ENCODE measurements around the gene GPAM.
"Not testable (repeated sequence)": the region's sequence is repeated elsewhere in the genome, so short reads cannot be mapped to it uniquely, and the experiment has no call there.

The GPAM gene

DNA sequence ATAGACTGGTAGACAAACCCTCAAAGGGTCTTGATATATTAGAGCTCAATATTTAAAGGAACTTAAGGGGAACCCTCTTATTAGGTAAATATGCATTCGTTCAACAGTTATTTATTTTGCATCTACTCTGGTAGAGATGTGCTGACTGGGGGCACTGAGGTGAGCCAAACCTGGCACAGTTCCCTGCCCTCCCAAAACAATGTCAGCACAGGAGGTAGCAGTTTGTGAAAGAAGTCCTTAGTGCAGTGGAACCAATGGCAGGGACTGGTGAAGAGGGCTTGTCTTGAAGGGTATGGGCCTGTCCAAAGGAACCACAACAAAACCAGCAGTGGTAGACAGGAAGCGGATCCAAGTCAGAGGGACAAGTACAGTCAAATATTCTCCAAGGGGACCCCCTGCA, 32.6 kb upstream of the GPAM start:
- DNase-seq, result no peak

DNA sequence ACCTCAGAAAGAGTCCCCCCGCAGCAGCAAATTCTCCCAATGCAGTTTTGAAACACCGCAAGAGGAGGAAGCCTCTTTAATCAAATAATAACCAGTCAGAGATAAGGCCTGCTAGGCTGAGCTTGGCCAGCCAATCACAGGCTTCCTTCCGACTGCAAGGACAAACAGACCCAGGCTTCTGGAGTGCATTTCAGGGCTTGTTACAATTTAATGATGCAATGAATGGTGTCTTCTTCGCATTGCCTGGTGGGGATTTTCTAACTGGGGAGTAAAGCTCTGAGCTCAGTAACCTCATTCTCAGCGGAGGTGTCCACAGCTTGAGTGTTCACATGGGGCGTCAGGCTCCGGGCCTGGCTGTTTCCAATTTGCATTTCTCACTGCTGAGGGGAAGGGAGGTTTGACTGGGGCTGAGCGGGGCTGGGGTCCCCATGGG, 31.8 kb upstream of the GPAM start:
- DNase-seq, result no peak

DNA sequence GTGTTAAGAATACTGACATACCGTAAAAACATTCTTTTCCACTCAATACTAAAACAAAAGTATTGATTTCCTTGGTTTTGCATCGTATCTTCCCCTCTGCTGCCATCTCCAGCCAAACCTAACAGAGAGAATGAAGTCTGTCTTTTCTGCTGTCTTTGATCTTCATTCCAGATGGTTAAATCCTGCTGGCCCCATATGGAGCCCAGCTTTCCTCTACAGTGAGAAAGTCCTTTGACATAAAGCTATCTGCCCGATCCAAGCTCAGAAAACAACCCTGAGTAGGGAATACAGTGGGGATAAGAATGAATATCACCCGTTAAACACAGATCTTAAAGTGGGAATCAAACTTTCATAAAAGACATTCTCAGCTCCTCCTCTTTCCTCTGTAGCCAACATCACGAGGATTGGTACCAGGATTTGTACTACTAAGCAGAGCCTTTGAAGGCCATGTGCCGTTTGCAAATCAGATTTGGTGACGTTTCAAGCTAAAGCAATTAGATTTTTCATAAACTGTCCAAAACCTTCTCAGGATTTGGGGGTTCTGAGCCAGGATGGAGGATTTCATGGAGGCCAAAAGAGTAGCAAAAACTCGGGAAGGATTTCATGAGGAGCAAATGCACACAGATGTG, 30.8 kb upstream of the GPAM start:
- DNase-seq, result no peak

DNA sequence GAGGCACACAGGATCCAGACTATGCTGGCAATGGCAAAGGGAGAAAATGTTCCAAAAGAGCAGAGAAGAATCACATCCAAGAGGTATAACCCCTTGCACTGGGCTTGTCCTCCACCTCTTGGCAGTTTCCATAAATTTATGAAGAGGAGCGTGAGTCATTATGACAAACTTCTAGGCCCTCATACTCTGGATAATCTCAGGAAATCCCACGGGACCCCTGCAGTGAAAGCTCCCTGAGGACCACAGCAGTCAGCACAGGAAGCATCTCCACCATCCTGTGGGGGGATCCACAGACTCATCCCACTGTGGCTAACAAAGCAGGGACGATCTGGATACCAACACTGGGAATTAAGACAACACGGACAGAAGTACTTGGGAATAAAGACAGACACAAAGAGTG, 30.3 kb upstream of the GPAM start:
- no peak for DNase-seq

DNA sequence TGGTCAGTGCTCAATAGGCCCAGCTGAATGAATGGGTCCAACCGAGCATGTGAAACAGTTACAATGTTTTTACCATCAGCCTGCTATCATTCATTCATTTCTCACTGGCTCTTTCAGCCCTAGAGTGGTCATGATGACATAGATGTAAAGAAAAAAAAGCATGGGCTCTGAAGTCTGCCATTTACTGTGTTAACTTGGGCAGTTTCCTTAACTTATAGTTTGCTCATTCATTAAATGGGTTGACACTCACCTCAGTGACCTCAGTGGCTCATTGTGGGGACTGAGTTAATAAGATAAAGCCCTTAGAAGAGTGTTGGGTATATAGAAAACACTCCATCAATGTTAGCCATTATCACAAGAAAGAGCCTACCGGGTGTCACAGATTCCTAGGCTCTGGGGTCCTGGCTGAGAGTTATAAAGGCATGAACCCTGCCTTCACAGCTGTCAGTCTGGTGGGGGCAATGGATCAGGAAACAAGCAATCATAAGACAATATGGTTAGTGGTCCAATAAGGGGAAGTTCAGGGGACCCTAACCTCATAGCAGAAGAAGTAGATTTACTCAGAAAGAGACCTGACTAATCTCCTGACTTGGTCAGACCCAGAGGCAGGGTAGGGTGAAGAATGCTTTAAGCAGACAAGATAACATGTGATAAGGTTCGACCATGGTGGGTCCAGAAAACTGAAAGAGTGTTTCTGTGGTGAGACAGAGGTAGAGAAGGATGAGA, 29.7 kb upstream of the GPAM start:
- no peak for DNase-seq

DNA sequence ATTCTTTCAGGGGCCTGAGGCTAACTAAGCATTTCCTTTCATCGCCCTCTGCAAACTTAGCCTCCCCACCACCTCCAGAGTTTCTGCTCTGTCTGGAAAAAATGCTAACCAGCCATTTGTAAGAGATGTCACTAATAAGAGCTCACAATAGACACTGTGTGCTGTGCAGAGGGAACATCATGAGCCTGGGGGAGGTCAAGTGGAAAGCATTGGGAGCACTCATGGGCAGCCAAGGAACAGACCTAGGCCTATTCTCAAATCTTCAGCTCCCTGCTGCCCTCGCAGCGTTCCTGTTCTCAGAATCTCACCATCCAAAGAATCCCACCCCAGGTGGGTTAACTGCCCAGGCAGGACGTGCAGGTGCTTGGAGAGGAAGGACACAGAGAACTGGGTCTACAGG, 27.1 kb upstream of the GPAM start:
- DNase-seq, result no peak

DNA sequence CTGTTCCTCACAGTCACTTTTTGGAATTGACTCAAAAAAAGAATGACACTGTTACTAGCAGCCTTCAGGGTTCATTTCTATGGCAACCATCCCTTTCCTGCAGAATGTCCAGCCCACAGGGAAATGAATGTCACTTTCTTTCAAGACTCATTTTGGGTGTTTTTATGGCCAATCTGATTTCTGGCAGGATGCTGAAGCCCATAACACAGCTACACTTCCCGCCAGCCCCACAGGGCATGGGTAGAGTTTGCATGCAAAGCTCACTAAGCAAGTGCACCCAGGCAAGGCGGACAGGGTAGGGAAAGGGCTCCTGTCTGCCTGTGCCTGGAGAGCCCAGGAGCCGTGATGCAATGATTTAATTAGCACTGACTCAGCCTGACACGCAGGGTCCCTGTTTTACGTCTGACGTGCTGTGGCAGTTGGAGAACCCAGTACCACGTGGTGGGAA, 26.1 kb upstream of the GPAM start:
- DNase-seq, result no peak

DNA sequence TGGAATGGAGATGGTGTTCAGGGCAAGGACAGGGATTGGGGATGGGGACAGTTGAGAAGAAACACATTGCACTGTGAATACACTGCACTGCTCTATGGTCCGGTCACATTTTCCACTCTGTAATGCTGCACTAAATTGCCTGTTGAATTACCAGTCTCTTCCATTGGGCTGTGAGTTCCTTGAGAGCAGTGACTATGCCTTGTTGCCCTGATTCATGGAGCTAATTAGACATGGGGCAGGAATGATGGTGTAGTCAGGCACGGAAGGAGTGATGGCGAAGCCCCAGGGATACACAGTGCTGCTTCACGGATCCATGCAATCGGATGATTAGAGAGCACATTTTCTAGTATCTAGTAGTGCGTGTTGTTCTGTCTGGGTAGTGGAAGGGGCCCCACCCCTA, 25.4 kb upstream of the GPAM start:
- no peak for DNase-seq

DNA sequence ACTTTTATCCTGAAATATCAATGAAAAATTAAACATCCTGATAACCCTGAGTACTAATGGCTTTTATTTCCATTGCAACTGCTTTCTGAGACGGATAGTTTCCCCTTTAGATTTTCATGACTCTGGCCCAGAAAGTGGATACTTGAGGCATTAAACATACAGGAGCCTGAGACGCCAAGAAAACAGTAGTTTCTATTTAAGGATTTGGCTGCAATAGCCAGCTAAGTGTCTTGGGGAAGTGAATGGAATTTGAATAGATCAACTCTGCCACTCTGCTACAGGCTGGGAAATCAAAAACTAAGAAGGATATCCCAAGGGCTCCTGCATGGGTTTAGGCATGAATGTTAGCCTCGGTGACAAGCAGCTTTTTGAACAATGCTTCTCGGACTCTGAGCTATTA, 24.7 kb upstream of the GPAM start:
- no peak for DNase-seq

DNA sequence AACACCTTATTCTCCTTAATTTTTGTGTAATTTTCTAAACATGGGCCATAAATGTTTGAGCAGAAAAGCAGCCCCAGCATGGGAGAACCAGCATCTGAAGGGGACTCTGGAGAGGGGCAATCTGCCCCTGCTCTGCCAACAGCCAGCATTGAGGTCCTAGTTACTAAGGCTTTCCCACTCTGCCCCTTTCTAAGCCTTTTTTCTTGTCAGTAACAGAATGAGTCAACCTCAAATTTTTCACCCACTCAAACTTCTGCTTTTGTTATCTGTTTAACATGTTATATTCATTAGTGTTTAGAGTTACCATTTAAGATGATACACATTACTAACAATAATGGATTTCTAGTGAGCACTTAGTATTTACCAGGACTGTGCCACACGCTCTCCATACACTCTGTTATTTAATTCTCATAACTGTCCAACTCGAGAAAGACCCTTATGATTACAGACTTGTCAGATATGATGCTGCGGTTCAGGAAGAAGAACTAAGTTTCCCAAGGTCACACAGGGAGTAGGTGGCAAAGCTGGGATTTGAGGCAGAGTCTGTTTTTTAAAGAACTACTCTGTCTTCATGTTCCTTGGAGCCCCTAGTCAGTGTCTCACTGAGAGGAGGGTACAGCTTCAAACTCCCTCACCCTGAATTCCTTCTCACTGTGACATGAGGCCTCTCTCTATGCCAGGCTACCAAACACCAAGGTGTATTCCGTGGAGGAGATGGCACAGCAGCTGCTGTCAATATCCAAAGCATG, 19.9 kb upstream of the GPAM start:
- DNase-seq, result no peak

DNA sequence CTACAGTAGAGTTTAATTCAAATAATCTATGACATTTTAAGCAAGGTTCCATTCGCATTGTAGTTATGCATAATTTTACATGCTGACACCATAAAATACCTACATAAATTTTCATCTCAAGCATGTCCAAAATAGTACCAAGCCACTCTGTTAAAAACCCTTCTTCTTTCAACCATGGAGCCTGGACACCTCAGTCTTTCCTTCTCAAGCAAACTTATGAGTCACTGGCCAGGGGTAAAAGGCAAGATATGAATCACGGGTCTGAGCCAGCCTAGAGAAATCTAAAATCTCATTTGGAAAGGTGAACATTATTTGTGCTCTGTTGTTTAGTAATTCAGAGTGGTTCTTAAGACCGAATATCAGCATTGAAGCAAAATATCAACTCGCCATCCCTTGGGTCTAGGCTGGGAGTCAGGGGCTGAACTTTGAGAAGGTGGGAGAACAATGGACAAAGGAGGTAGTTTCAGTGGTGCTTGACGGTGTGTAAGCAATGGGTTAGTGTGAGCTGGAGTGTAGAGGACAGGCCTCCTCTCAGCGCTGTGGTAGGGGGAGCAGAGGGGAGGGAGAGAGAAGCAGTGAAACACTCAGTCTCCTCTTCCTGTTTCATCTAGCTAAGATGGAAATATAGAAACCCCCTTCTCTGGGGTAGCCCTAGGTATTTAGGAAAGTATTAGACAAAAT, 19.1 kb upstream of the GPAM start:
- DNase-seq, result no peak

DNA sequence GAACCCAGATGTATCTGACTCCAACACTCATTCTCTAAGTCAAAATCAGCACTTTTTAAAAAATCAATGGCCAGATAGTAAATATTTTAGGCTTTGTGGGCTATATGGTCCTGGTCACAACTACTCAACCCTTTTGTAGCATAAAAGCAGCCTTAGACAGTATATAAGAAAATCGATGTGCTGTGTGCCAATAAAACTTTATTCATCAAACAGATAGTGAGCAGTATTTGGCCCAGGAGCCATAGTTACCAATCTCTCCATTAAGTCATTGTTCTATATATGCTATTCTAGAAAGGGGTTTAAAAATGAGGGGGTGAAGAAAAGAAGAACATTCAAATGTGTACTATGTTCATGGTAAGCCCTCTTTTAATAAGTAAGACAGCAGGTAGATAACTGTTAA, 18.5 kb upstream of the GPAM start:
- DNase-seq, result no peak

DNA sequence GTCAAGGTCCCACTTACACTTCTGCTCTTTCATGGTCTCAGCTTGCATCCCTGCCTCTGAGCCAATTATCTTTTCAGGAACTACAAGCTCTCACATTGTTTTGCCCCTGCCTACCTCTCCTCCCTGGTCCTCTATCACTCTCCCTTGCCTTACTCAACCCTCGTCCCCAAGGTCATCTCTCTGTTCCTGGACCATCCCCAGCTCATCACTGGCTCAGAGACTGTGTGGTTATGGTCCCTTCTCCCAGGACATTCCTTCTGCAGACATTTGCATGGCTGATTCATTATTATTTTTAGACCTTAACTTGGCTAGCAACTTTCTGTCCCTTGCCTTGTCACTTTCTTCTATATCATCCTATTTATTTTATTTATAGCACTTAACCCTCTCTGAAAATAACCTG, 17.8 kb upstream of the GPAM start:
- DNase-seq, result no peak

DNA sequence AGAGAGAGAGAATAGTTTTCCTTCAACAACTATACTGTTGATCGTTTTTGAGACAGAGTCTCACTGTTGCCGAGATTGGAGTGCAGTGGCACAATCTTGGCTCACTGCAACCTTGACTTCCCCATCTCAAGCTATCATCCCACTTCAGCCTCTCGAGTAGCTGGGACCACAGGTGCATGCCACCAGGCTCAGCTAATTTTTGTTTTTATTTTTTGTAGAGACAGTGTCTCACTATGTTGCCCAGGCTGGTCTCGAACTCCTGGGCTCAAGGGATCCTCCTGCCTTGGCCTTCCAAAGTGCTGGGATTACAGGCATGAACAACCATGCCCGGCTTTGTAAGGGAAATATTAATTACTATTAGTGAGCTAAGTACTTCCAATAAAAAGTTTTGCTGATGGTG, 16.7 kb upstream of the GPAM start:
- DNase-seq, result not testable (repeated sequence)

DNA sequence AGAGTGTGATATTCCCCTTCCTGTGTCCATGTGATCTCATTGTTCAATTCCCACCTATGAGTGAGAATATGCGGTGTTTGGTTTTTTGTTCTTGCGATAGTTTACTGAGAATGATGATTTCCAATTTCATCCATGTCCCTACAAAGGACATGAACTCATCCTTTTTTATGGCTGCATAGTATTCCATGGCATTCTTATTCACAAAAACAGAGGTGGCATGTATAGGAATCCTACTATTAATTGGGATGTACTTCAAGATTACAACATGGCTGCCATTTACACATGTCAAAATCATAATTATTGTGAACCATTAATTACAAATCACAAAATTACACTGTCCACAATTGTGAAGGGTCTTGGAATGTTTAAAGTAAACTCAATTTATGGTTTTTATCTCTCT, 14.1 kb upstream of the GPAM start:
- DNase-seq, result not testable (repeated sequence)

DNA sequence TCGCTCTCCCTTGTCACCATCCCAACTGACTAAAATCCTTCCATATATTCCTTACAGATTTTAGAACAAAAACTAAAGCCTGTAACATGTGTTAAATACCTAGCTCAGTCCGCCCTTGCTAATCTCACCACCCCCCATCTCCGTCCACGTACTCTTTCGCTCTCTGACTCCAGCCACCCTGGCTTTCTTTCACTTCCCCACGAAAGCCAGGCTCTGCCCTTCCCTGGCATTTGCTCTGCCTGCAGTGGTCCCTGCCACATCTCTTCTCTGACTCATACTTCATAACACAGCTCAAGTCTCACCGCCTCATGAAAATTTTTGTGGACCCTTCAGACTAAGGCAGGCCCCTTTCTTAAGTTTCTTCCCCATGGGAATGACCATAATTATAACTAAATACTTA, 11.7 kb upstream of the GPAM start:
- DNase-seq, result no peak

DNA sequence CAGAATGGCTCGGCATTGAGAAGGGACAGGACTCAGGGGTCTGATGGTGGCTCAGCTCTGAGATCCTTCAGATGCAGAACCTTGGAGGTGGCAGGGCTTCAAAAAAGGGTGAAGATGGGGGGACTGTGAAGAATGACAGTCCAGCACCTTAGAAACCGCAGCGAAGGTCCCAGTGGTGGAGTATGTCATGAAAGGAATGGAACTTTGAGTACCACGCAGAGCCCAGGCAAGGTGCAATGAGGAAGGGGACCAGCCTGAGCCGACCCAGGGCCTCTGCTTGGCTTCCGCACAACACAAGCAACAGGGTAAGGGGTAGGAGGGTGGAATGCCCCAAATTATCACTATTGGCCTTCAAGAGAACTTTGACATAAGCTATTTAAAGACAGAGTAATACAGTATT, 8.2 kb upstream of the GPAM start:
- DNase-seq, result no peak

DNA sequence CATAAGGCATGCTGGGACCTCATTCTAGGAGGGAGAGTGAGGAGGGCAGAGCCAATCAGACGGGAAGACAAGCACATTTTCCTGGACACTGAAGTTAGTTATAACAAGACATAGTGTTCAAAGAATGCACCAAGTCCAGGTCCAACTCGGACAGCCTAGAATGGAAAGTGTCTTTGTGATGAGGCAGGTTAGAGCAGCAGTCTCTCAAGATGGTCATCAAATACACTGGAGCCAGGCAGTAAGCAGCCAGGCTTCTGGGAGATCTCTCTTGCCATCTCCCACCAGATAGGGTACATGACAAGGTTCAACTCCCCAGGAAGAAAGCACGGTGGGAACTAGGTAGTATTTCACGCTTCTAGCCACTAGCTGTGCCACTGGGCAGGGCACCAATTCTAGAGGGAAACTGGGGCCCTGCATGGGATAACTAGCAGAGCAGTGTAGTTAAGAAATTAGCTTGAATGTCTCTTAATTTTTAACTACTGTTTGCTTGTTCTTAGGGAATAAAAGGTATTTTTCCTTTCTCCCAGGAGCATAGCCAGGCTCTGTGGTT, 7.6 kb upstream of the GPAM start:
- no peak for DNase-seq

DNA sequence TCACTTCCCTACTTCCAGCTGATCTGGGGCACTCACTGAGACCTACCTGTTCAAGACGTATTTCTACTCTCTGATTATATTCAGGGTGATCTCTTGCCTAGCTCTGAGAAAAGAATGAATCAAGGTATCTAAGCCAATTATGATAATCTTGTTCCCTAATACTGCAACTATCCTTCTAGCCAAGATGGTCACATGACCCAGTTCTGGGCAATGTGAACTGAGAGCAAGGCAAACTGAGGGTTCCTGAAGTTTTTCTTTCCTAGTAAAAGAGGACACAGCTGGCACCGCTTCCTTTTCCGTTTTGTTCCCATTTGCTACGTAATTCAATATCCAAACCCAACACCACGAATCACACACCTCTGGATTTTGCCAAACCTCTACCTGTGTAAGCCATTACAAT, 5.9 kb upstream of the GPAM start:
- no peak for DNase-seq

DNA sequence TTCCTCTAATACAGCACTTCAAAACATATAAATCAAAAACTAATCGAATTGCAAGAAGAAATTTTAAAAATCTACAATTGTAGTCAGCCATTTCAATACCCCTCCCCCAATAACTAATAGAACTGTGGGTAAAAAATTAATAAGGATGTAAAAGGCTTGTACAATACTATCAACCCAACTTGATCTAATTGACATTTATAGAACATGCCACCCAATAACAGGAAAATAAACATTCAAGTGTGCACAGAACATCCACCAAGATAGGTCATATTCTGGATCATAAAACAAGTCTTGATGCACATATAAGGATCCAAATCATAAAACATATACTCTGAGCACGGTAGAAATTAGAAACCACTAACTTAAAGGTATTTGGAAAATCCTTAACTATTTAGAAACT, 4.0 kb upstream of the GPAM start:
- DNase-seq, result no peak

DNA sequence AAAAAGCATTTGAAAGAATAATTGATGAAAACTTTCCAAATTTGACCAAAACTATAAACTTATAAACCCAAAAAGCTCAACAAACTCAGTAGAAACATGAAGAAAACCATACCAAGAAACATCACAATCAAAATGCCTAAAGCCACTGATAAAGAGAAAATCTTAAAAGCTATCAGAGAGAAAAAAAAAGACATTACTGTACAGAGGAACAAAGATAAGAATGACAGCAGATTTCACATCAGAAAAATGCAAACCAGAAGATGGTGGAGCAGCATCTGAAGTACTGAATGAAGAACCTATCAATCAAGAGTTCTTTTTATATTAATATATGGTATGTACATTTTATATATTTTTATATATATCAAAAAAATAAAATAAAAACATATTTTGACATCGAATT, 2.4 kb upstream of the GPAM start:
- DNase-seq, result no peak

DNA sequence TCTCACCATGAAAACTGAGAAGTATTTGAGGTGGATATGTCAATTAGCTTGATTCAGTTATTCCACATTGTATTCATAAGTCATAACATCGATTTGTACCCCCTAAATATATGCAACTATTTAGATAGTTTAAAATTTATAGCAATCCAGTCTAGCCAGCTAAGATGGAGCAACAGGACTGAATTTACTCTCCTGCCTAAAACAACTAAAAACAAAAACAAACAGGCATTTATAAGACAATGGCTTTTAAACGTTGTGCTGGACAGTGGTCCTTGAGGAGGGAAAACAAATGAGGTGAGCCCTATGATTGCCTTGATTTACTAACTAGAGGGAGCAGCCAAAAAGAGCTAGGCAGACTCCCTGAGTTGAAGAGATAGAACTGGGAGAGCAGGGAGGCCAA, 814 bp upstream of the GPAM start:
- DNase-seq, result no peak

DNA sequence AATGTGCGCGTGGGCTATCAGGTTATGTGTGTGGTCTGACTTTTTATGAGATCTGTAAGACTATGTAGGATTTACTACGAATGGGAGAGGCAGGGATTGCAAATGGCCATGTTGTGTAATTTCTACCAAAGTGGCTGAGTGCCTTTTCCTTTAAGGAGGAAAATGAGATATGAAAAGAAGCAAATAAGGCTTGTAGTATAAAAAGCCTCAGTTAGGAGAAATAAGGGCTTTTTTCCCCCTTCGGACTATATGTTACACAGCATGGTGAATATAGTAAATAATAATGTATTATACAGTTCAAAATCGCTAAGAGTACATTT, 447 bp upstream of the GPAM start:
- peak; percentile 39 for DNase-seq

Measured in GF-D8 (cell line).